AG20443 (cell line): Measurements from ENCODE around the gene COX8C.
"Not testable (repeated sequence)": the region's sequence is repeated elsewhere in the genome, so short reads cannot be mapped to it uniquely, and the experiment has no call there.

Experiments used
- DNase-seq: peaks from one replicate; pipeline ENCODE4 v3.0.0; 2012; ENCODE audit warnings: low spot score, mixed read lengths

Gene COX8C

GRCh38 chr14:93375673-93376156 lies 28.7 kb downstream of the COX8C start:
- no peak for DNase-seq

DNA sequence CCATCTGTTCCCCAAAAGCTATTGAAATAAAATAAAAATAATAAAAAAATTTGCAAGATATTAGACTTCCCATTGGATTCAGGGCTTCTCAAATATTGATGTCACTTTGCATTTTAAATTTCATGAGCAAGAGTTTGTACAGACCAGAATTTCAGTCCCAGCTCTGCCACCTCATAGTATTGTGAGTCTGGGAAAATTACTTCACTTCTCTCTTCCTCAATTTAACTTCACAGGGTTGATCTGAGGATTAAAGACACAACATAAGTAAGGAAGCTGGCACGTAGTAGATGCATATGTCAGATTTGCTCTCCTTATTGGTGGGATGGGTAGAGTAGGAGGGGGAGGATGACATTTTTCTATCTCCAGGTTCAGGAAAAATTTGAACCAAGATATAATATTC lies 32.8 kb downstream of the COX8C start:
- DNase-seq, result no peak

- DNase-seq, result no peak
Observed at GRCh38 chr14:93381644-93382043, 34.7 kb downstream of the COX8C start.

GRCh38 chr14:93384256-93384655 lies 37.3 kb downstream of the COX8C start:
- not testable (repeated sequence) for DNase-seq

DNA sequence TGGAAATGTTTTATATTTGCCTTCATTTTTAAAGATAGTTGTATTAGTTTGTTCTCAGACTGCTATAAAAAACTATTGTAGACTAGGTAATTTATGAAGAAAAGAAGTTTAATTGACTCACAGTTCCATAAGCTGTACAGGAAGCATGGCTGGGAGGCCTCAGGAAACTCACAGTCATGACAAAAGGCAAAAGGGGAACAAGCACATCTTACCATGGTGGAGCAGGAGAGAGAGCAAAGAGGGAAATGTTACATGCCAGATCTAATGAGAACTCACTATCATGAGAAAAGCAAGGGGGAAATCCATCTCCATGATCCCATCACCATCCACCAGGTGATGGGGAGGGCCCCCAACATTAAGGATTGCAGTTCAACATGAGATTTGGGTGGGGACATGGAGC lies 48.2 kb downstream of the COX8C start:
- no peak for DNase-seq

DNA sequence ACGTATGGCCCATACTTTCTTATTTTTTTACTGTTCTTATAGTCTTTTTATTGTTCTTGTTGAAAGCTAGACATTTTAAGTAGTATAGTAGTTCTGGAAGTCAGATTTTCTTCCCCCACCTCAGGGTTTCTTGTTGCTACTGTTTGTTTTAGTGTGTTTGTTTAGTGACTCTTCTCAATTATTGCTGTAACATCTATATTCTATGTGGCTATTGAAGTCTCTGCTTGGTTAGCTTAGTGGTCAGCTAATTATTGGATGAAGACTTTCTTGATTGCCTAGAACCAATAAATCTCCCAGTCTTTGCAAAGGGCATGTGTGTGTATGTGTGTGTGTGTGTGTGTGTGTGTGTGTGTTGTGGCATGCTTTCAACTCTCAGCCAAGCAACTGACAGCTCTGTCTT lies 49.5 kb downstream of the COX8C start:
- DNase-seq, result no peak
